ENCODE measurements around the gene TREM1.
A peak's percentile ranks its signal among the peaks of the same experiment; 100 is the strongest.
"Not testable (repeated sequence)": the region's sequence is repeated elsewhere in the genome, so short reads cannot be mapped to it uniquely, and the experiment has no call there.

Gene TREM1

GRCh38 chr6:41286544-41287346, at the start of gene TREM1:
Gene TREM1, minus strand, starts transcription at chr6:41286682. Its CDS starts 27 bp downstream, at chr6:41286655.
- no peak for DNase-seq

DNA sequence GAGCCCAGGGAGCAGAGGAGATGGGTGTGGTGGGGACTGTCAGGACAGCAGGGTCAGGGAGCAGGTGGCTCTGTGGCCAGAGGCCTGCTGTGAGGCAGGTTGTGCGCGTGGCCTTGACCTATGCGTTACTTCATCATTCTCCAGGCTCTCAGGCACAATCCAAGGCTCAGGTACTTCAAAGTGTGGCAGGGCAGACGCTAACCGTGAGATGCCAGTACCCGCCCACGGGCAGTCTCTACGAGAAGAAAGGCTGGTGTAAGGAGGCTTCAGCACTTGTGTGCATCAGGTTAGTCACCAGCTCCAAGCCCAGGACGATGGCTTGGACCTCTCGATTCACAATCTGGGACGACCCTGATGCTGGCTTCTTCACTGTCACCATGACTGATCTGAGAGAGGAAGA, 49.5 kb upstream of the TREM1 start:
- no peak for DNase-seq

DNA sequence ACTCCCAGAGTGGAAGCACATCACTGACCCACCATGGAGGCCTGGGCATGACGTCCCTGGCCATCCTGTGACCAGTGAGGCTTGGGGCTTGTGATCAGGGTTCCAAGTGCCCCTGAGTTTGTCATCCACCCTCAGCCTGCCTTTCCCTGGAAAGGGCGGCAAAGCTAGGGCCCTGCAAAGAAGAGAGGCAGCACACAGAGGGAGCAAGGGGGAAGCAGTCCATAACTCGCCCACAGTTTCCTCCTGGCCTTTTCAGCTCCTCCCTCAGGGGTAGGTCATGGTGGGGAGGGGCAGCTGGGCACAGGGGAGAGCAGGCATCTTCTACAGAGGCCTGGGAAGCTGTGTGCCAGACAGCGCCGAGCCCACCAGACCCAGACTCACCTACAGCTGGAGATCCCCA, 48.8 kb upstream of the TREM1 start, which contains the start of gene NCR2:
TSS of gene NCR2 (plus strand) at position 313 of the 400 bp plus-strand sequence. CDS start 269 bp downstream, outside the sequence.
- DNase-seq = no peak

- peak; percentile 5 for DNase-seq
These were observed 48.1 kb upstream of the TREM1 start for GRCh38 chr6:41334482-41335040.

DNA sequence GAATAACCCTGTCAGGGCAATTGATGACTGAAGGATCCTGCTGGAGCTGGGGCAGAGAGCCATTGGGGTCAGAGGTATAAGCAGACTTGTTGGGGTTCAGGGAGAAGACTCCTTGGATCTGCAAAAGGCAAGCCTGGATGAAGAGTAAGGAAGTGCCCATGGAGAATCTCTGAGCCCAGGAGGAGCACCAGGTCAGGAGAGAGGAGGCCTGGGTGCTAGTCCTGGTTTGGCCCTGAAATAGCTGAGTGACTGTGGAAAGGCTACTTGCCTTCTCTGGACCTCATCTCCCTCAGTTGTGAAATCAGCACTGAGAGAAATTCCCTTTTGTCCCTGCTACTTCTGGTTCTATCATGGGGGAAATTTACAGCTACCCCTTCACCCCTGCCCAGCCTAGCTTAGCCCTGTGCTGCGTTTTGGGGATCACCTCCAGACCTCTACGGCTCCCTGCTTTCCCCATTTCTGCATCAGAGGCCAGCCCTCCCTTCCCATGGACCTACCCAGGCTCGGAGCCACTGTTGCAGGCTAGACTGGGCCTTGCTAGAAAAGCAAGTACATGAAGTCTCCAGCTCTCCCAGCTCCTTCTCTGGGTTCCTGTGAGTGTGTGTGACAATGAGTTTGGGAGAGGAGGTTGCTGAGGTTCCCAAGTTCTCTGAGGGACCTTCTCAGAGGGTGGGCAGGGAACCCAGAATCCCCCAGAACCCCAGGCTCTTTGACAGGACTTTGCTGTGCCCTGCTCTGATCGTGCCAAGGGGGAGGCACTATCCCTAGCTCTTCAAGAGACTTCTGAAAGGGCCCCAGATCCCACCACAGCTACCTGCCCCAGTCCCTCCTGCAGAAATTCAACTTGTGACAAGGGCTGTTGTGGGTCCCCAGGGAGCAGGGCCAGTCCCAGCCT, 46.6 kb upstream of the TREM1 start:
- DNase-seq = no peak

GRCh38 chr6:41332241-41332640, 45.8 kb upstream of the TREM1 start:
- no peak for DNase-seq

DNA sequence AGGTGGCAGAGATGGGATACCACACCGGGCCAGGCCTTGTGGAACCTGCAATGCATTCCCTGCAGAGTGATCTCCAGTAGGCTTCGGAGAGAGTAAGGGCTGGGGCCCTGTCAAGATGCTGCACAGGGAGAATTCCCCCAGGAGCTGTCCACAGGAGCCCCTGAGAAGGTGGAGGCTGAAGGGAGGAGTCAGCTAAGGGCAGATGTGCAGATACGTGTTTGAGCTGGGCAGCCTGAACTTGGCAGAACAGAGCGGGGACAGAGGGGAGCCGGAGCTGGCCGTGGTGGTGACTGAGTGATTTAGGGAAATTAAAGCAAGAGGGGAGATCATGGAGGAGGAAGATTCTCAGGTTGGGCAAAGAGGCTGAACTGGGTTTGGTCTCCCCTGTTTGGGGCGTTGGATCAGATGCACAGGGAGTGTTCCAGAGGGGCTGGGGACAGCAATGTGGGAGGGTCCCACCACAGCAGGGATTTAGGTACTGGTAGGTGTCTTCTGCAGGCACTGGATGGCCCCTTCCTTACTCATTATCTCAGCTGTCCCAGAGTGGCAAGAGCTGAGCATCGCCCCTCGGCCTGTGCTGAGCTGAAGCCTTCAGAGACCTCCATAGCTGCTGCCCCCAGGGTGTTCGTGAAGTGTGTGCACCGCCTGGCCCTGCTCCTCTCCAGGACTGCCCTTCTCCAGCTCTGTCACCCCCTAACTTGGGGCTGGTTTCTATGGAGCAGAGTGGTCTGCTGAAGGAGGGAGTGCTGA, 45.1 kb upstream of the TREM1 start:
- DNase-seq = no peak

DNA sequence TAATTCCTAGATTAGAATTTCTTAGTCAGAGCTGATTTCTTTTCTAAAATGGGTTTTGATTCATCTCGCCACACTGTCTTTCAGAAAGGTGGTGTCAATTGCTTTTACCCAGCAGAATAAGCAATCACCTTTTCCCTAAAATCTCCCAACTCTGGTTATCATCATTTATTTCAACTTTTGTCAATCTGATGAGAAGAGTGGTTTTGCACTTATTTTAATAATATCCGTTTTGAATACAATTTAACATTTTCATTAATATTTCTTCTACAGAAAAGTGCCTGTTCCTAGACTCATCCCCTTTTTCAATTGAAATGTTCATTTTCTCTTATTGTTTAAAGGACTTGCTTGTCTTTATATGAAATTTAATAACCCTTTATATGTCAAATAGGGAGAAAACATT, 40.7 kb upstream of the TREM1 start:
- no peak for DNase-seq

DNA sequence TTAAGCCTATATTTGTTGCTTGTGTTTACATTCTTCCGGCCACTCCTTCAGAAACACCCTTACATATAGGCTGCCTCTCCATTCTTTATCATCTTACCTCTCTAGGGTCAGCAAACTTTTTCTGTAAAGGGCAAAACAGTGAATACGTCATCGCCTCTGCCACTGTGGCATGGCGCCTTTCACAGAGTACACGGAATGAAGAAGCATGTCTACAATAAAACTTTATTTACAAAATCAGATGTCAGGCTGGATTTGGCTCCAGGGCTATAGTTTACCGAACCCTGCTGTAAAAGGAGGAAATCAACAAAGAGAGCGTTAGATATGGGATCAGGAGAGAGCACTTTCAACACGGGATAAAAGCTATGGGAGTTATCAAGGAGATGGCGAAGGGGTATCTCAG, 39.6 kb upstream of the TREM1 start:
- no peak for DNase-seq

- DNase-seq = no peak
These were observed 39.1 kb upstream of the TREM1 start for GRCh38 chr6:41325446-41326066.

- DNase-seq = no peak
These were observed 34.7 kb upstream of the TREM1 start for GRCh38 chr6:41321183-41321582.

DNA sequence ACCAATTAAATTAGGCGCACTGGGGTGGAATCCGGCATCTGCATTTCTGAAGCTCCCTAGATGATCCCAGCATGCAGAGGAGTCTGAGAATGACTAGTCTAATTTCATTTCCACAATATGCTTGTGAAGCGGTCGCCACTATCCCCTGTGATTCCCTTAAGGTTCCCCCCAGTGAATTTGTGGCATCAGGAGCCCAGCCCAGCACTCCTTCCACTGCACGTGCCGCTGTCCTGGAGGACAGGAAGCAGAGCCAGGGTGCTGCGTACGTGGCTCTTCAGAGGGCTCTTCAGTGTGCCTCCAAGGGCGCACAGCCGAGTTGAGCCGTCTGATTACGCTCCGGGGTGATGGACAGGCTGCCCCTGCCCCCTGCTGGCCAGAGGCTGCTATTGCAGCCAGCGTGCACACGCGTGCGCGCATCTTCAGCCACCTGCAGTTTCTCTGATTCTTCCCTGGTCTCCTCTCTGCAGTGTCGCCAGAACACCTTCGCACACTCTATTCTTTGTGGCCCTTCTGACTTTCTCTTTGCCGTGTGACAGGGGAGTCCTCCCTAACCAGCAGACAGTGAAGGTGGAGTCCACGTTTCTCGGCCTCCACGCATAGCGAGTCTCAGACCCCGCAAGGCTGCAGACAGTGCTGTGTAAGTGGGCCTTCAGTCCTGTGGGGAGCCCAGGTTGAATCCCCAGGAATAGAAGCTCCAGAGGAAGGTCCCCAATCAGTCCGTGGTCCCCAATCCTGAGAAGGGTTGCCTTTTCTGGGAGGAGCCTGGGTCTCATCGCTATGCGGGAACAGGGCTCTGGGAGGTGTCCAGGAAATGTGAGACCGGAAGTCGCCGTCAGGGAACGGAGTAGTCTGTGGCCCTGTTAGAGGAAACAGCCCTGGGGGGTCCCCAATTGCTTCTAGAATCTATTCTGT, 32.4 kb upstream of the TREM1 start:
- DNase-seq = peak; percentile 85

DNA sequence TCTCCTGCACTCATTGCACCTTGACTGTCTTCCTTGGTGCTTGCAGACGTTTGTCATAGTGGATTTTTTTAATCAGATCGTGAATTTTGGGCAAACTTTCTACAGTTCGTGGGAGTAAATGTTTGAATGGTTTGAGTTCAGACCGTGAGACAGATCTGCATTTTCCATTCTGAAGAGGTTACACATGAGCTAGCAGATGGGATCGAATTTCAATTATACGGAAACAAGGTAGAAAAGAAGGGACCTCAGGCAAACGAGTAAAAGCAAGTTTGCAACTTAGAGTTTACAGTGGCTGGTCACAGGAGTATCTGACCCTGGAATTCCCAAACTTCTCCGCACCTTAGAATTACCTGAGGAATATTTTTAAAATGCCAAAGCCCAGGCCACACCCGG, 31.8 kb upstream of the TREM1 start:
- DNase-seq = peak; percentile 42

DNA sequence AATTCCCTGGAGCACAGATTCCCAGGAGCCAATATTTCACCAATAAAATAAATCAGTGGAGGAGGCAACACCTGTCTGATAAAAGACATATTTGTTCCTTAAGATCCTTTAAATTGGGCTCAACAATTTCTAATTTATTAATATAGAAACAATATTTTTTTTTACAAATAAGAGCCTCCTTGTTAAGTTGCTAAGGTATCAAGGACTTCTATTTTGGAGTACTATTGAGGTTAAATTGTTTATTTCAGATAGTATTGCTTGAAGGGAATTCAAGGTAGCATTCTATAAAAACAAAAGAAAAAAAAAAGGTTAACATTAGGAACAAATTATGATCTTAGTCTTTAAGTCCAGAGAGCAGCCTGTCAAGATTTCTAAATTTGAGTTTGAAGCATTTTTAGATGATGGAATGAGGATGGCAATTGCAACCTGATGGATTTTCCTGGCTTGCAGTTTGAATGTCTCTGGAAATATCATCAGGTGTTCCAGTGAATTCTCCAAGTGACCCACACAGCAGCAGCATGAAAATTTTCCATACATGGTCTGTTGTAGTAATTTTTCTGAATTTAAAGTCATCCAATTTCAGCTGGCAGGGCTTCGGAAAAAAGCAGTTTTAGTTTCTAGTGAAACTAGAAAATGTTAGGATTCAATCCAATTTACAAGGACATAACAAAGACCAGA, 29.6 kb upstream of the TREM1 start:
- DNase-seq = no peak

GRCh38 chr6:41315203-41315602, 28.7 kb upstream of the TREM1 start:
- no peak for DNase-seq

DNA sequence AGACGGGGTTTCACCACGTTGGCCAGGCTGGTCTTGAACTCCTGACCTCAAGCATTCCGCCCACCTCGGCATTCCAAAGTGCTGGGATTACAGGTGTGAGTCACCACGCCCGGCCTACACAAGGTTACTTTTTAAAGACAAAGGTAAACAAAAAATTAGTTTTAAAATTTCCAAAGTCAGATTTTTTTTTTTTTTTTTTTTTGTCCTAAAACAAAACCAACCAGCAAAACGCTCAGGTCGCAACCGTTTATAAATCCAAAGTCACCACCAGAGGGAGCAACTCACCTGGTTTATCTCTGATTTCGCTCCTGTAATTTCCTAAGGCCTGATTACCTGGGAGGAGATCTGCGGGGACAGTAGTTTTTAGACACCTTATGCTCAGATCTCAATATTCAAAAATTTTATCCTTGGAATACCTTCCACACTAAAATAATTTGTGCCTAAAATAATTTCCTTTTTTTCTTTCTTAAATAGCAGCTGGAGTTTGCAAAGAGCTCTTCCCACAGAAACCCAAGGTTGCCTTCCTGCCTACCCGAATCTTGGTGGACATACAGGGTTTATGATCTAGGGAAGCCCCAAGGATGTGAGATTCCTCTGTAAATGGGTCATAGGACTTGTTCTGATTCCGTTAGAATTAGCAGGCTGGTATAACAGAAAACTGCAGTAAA, 19.8 kb upstream of the TREM1 start:
- DNase-seq = peak; percentile 82

GRCh38 chr6:41302638-41303037, 16.2 kb upstream of the TREM1 start:
- no peak for DNase-seq

- DNase-seq = no peak
These were observed 12.5 kb upstream of the TREM1 start for GRCh38 chr6:41298785-41299502.

- not testable (repeated sequence) for DNase-seq
These were observed 10.8 kb upstream of the TREM1 start for GRCh38 chr6:41297248-41297647.
